Neural cell (in vitro differentiated cells): ENCODE results near the gene DMKN. TPM values are rescaled to one million over a fixed set of nuclear protein-coding genes. Genes with fewer than 3 reads are reported as not detected.

Experiments used
- H2AFZ ChIP-seq: fragments of 200-600, 300-800 bp; sonication (generic), shearing (Covaris generic); 2 replicates; pipeline ENCODE4 v1.6.0; 2014; ENCODE audit warnings: low read depth, mild to moderate bottlenecking, antibody characterized with exemption, low read length, moderate library complexity
- H3F3A ChIP-seq: fragments of 200-600 bp; shearing (Covaris generic); 2 replicates; pipeline ENCODE4 v1.6.1; 2016; ENCODE audit warnings: mild to moderate bottlenecking, moderate library complexity, mixed read lengths, antibody characterized with exemption, low read length; ENCODE audit not compliant: insufficient read depth, poor library complexity, severe bottlenecking
- H3K27ac ChIP-seq: fragments of 200-600, 300-800 bp; sonication (generic), shearing (Covaris generic); 2 replicates; pipeline ENCODE4 v1.5.1; 2014; ENCODE audit warnings: mild to moderate bottlenecking, low read length, moderate library complexity
- H3K27me3 ChIP-seq: fragments of 300-800, 200-600 bp; sonication (generic), shearing (Covaris generic); 2 replicates; pipeline ENCODE4 v1.6.0; 2014; ENCODE audit warnings: mild to moderate bottlenecking, low read depth, low read length, moderate library complexity; ENCODE audit not compliant: insufficient read depth
- H3K36me3 ChIP-seq: fragments of 300-800, 200-600 bp; sonication (generic), shearing (Covaris generic); 2 replicates; pipeline ENCODE4 v1.5.1; 2014; ENCODE audit warnings: mild to moderate bottlenecking, antibody characterized with exemption, low read length, moderate library complexity; ENCODE audit not compliant: insufficient read depth
- H3K4me2 ChIP-seq: fragments of 300-800, 200-600 bp; sonication (generic), shearing (Covaris generic); 2 replicates; pipeline ENCODE4 v1.6.0; 2014; ENCODE audit warnings: mild to moderate bottlenecking, low read length
- H3K4me3 ChIP-seq: fragments of 300-800, 200-600 bp; sonication (generic), shearing (Covaris generic); 2 replicates; pipeline ENCODE4 v1.5.1; 2014; ENCODE audit warnings: mild to moderate bottlenecking, low read length, moderate library complexity
- H3K79me2 ChIP-seq: fragments of 200-600 bp; shearing (Covaris generic); replicated peaks from 2 replicates; pipeline ENCODE4 v1.6.0; 2014; ENCODE audit warnings: mild to moderate bottlenecking, low read length, moderate library complexity; ENCODE audit not compliant: insufficient read depth
- H3K9ac ChIP-seq: fragments of 300-800, 200-600 bp; sonication (generic), shearing (Covaris generic); 2 replicates; pipeline ENCODE4 v1.6.1; 2016; ENCODE audit warnings: mild to moderate bottlenecking, low read length, mixed read lengths
- H3K9me2 ChIP-seq: fragments of 200-600 bp; shearing (Covaris generic); 2 replicates; pipeline ENCODE4 v1.6.1; 2016; ENCODE audit warnings: mild to moderate bottlenecking, low read length, mixed read lengths; ENCODE audit not compliant: insufficient read depth
- H3K9me3 ChIP-seq: fragments of 200-600, 300-800 bp; sonication (generic), shearing (Covaris generic); 2 replicates; pipeline ENCODE4 v1.6.1; 2016; ENCODE audit warnings: mild to moderate bottlenecking, mixed run types, low read length, moderate library complexity, mixed read lengths
- H4K20me1 ChIP-seq: fragments of 200-600 bp; shearing (Covaris generic); 2 replicates; pipeline ENCODE4 v1.6.1; 2016; ENCODE audit warnings: mild to moderate bottlenecking, mixed run types; ENCODE audit not compliant: insufficient read depth
- EP300 ChIP-seq: fragments of 450-650 bp; conservative IDR thresholded peaks from 2 replicates; pipeline ENCODE4 v1.6.1; 2014; ENCODE audit warnings: antibody characterized with exemption, mild to moderate bottlenecking, moderate library complexity; ENCODE audit not compliant: poor library complexity, severe bottlenecking
- EZH2 ChIP-seq: fragments of 200-600, 300-800 bp; shearing (Covaris generic), sonication (generic); IDR thresholded peaks from 2 replicates; pipeline ENCODE4 v1.6.1; 2014; ENCODE audit warnings: antibody characterized with exemption, low read length, borderline replicate concordance, mild to moderate bottlenecking; ENCODE audit not compliant: insufficient read depth, poor library complexity, severe bottlenecking
- MXI1 ChIP-seq: fragments of 450-650 bp; conservative IDR thresholded peaks from 2 replicates; pipeline ENCODE4 v1.6.1; 2014; ENCODE audit warnings: antibody characterized with exemption, mild to moderate bottlenecking; ENCODE audit not compliant: poor library complexity, severe bottlenecking
- POLR2AphosphoS5 ChIP-seq: IDR thresholded peaks from 2 replicates; pipeline ENCODE4 v1.6.1; 2012
- RAD21 ChIP-seq: fragments of 450-650 bp; conservative IDR thresholded peaks from 2 replicates; pipeline ENCODE4 v1.6.1; 2014; ENCODE audit warnings: antibody characterized with exemption, mild to moderate bottlenecking, moderate library complexity
- TAF1 ChIP-seq: IDR thresholded peaks from 2 replicates; pipeline ENCODE4 v1.6.1; 2012; ENCODE audit warnings: low read depth
- polyA plus RNA-seq: library from polyadenylated mRNA; depleted of rRNA; stranded (reverse); fragments of >200 nt; gene quantifications from 2 replicates; pipeline ENCODE4 v1.2.3, GENCODE V29; 2014
- TF ChIP-seq, protein P1 (sequence below): IDR thresholded peaks from 2 replicates; pipeline ENCODE4 v1.6.1; 2012; ENCODE audit warnings: borderline replicate concordance
- TF ChIP-seq, protein P2 (sequence below): fragments of 450-650 bp; IDR thresholded peaks from 2 replicates; pipeline ENCODE4 v1.5.1; 2014; ENCODE audit warnings: antibody characterized with exemption, mild to moderate bottlenecking, moderate library complexity; ENCODE audit not compliant: poor library complexity, severe bottlenecking

The DMKN gene
- polyA plus RNA-seq, 1 donor from 2014 or later: not detected

DNA sequence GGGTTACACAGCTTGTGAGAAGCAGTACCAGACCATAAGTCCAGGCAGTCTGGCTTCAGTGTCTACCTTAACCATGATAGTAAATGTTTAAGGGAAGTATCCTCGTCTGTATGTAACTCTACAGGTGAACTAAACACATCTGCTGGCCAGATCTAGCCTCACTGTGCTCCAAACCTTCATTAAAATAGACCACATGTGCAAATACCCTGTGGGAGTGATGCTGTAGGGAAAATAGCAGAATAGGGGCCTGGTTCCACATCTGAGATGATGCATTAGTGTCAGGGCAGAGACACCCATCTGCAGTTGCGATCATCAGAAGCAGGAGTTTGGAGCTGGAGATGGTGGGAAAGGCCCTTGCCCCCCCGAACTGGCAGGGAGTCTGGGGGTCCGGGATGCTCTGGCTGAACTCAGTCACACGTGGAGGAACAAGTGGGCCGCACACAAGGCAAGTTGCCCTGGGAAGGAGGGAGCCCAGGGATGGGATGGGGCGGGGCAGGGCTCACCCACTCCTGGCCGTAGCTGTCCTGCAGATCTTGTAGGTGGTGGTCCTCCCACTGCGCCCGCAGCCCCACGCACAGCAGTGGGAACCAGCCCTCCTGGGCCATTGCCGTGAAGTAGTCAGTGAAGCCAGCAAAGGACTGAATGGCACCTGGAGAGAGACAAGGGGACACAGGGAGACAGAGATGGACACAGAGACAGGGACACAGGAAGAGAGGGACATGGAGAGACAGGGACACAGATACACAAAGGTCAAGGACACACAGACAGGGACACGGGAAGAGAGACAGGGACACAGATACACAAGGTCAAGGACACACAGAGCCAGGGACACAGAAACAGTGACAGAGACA, 39.3 kb upstream of the DMKN start:
- Histone ChIP-seq H3K4me2 (no peak overlapping the region), H4K20me1 (no peaks in the 10 kb centered on the region), H3K27ac (no peak overlapping the region), H3K9ac (no peak overlapping the region), H3K9me2 (no peaks in the 10 kb centered on the region), H3K79me2 (no peaks in the 10 kb centered on the region), H2AFZ (no peak overlapping the region), H3K36me3 (no peaks in the 10 kb centered on the region), H3K4me3 (no peak overlapping the region), H3K9me3 (no peaks in the 10 kb centered on the region), H3K27me3 (peaks cover 6% of the 10 kb centered on the region), H3F3A (no peaks in the 10 kb centered on the region)
- no peak for TF ChIP-seq RAD21
- TF ChIP-seq, protein P1, sequence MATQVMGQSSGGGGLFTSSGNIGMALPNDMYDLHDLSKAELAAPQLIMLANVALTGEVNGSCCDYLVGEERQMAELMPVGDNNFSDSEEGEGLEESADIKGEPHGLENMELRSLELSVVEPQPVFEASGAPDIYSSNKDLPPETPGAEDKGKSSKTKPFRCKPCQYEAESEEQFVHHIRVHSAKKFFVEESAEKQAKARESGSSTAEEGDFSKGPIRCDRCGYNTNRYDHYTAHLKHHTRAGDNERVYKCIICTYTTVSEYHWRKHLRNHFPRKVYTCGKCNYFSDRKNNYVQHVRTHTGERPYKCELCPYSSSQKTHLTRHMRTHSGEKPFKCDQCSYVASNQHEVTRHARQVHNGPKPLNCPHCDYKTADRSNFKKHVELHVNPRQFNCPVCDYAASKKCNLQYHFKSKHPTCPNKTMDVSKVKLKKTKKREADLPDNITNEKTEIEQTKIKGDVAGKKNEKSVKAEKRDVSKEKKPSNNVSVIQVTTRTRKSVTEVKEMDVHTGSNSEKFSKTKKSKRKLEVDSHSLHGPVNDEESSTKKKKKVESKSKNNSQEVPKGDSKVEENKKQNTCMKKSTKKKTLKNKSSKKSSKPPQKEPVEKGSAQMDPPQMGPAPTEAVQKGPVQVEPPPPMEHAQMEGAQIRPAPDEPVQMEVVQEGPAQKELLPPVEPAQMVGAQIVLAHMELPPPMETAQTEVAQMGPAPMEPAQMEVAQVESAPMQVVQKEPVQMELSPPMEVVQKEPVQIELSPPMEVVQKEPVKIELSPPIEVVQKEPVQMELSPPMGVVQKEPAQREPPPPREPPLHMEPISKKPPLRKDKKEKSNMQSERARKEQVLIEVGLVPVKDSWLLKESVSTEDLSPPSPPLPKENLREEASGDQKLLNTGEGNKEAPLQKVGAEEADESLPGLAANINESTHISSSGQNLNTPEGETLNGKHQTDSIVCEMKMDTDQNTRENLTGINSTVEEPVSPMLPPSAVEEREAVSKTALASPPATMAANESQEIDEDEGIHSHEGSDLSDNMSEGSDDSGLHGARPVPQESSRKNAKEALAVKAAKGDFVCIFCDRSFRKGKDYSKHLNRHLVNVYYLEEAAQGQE: no peak

DNA sequence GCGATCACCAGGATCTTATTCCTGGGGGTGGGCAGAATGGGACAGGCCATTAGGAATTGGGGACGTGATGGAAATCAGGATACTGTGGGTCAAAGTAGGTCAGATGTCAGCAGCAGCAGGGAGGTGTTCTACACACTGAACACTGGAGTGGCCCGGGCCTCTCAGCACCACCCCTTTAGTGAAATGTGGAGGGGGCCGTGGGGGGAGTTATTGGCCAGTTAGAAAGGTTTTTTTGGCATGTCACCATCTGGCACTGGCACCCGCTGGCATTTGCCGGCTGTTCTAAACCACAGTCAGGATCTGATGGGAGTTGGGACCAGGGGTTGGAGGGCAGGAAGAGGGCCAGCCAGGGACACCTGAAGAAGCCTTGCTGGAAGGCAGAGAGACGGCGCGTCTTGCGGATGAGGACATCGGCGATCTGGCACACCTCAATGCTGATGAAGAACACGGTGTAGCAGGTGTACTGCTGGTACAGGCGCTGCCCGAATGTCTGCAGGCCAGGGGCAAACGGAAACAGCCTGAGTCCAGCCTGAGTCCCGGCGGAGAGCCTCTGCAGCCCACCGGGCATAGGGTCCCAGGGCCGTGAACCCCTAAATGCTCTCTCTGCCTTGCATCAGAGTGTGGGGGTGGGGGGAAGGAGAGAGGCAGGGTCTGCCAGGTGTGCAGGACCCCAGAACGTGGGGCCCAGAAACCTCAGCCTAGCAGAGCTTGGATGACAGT, 37.8 kb upstream of the DMKN start:
- TF ChIP-seq, protein P1: no peak
- TF ChIP-seq EP300 (no peak), EZH2 (no peak), MXI1 (no peak), TAF1 (no peak), POLR2AphosphoS5 (no peak)
- TF ChIP-seq, protein P2, sequence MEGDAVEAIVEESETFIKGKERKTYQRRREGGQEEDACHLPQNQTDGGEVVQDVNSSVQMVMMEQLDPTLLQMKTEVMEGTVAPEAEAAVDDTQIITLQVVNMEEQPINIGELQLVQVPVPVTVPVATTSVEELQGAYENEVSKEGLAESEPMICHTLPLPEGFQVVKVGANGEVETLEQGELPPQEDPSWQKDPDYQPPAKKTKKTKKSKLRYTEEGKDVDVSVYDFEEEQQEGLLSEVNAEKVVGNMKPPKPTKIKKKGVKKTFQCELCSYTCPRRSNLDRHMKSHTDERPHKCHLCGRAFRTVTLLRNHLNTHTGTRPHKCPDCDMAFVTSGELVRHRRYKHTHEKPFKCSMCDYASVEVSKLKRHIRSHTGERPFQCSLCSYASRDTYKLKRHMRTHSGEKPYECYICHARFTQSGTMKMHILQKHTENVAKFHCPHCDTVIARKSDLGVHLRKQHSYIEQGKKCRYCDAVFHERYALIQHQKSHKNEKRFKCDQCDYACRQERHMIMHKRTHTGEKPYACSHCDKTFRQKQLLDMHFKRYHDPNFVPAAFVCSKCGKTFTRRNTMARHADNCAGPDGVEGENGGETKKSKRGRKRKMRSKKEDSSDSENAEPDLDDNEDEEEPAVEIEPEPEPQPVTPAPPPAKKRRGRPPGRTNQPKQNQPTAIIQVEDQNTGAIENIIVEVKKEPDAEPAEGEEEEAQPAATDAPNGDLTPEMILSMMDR: no peak
- Histone ChIP-seq H3K36me3 (no peaks in the 10 kb centered on the region), H3K9me2 (no peaks in the 10 kb centered on the region), H3K27ac (no peak overlapping the region), H3F3A (no peaks in the 10 kb centered on the region), H3K9ac (no peak overlapping the region), H4K20me1 (no peaks in the 10 kb centered on the region), H3K9me3 (no peaks in the 10 kb centered on the region), H2AFZ (no peak overlapping the region), H3K4me2 (no peak overlapping the region), H3K79me2 (peaks cover 4% of the 10 kb centered on the region), H3K4me3 (no peak overlapping the region), H3K27me3 (no peaks in the 10 kb centered on the region)
